ENCODE results near the gene SLC27A3. TPM values are rescaled to one million over a fixed set of nuclear protein-coding genes. Genes with fewer than 3 reads are reported as not detected.

Gene SLC27A3
- total and polyA plus RNA-seq, 2 of the 8 experiments (the other 6 are each of a cell fraction or from before 2014, with no cell fraction given), result 39.1 to 40.1 TPM

DNA sequence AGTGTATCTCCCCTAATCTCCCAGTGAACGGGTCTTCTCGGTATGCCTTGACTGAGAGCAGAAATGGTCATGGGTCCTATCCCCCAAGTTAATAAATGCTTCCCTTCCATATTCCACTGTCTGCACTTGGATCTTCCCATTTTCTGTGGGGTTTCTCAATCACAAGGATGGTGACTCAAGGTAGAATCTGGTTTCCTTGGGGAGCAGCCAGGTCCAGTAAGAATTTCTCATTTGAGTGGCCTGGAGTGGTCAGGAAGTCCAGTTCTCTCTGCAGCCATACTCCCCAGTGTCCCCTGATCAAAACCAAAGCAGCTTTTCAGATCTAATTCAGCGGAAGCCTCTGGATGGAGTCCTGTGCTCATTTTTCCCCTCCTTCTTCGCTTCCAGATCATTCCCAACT lies 14.8 kb upstream of the SLC27A3 start:
- no peak overlapping the region for H3K14ac ChIP-seq (ENCODE audit: insufficient read length)
- FAIRE-seq, result no peak
- H4K91ac ChIP-seq (replicated peaks; ENCODE audit: insufficient read length, low read length), result no peak overlapping the region
- H3K23ac ChIP-seq (ENCODE audit: insufficient read length), result no peak overlapping the region
- H3K79me2 ChIP-seq (ENCODE audit: control insufficient read depth in 1 of 2, insufficient read depth in 2 of 2, low read length in 2 of 2), result no peaks in the 10 kb centered on the region
- H4K8ac ChIP-seq (ENCODE audit: extremely low read depth, insufficient read depth, low read length), result no peak overlapping the region
- no peaks in the 10 kb centered on the region for H4K20me1 ChIP-seq (replicated peaks in 1 of 2; ENCODE audit: control insufficient read depth in 1 of 2, insufficient read depth in 2 of 2, low read length in 2 of 2)
- H3K4me1 ChIP-seq (replicated peaks in 1 of 4; ENCODE audit: control insufficient read depth in 3 of 4, insufficient read depth in 4 of 4, low read length in 3 of 4), result no peaks in the 10 kb centered on the region
- H3K79me1 ChIP-seq (ENCODE audit: low read depth, low read length), result no peaks in the 10 kb centered on the region
- H3K9ac ChIP-seq (replicated peaks in 1 of 4; ENCODE audit: extremely low read depth in 1 of 4, low read depth in 3 of 4, low read length in 3 of 4), result no peak overlapping the region
- H2BK12ac ChIP-seq (ENCODE audit: low read depth, low read length), result no peak overlapping the region
- no peak overlapping the region for H2AK5ac ChIP-seq (ENCODE audit: low read depth, low read length)
- 96% methylated on average over 4 of the region's 4 CpGs; no CpG with 5 or more reads in 1 of the 2 experiments for WGBS, 2 experiments (ENCODE audit: extremely low coverage in 1 of 2, insufficient coverage in 1 of 2, insufficient read length in 1 of 2, insufficient replicate concordance in 2 of 2, low coverage in 1 of 2, low lambda C conversion rate in 2 of 2, missing lambda C conversion rate in 1 of 2)
- no peak overlapping the region for H3K56ac ChIP-seq (replicated peaks; ENCODE audit: insufficient read length, low read depth, low read length)
- no peak overlapping the region for H2BK15ac ChIP-seq (ENCODE audit: low read length)
- H3K23me2 ChIP-seq (ENCODE audit: low read depth, low read length), result no peaks in the 10 kb centered on the region
- H3K4ac ChIP-seq (replicated peaks; ENCODE audit: insufficient read length, low read depth, low read length), result no peak overlapping the region
- no peak overlapping the region for H2BK5ac ChIP-seq (ENCODE audit: low read depth, low read length)
- H2AFZ ChIP-seq (ENCODE audit: low read length), result no peak overlapping the region
- H2BK20ac ChIP-seq (ENCODE audit: low read length), result no peak overlapping the region
- H3K4me2 ChIP-seq (ENCODE audit: insufficient read depth in 1 of 2, low read depth in 2 of 2, low read length in 2 of 2), result no peak overlapping the region
- no peak overlapping the region for H3K18ac ChIP-seq (ENCODE audit: extremely low read depth, low read length)
- POLR2A ChIA-PET (ENCODE audit: partially characterized antibody), result interaction anchor here (0.8 to 3.3 kb wide), 6 partner anchors 10 to 62 kb away, joined by 3 to 12 read pairs (median 4); no protein-coding TSS in a partner anchor
- no peaks in the 10 kb centered on the region for H3K27me3 ChIP-seq (replicated peaks in 1 of 4; ENCODE audit: control insufficient read depth in 3 of 4, extremely low read depth in 1 of 4, insufficient read depth in 3 of 4, low read length in 3 of 4)
- H3K36me3 ChIP-seq (ENCODE audit: control insufficient read depth in 2 of 4, insufficient read depth in 4 of 4, low read length in 3 of 4), result peaks cover 30 to 64% (median 61%) of the 10 kb centered on the region in 4 experiments
- no peaks in the 10 kb centered on the region for H3K9me3 ChIP-seq (ENCODE audit: insufficient read depth in 2 of 2, low read depth in 1 of 2, low read length in 1 of 2)
- no peak overlapping the region for H4K5ac ChIP-seq (ENCODE audit: insufficient read length, low read depth, low read length)
- no peak overlapping the region for H3K4me3 ChIP-seq (ENCODE audit: extremely low read depth in 1 of 4, insufficient read depth in 2 of 4, low read depth in 3 of 4, low read length in 4 of 4)
- no peak overlapping the region for H3K27ac ChIP-seq (ENCODE audit: low read depth, low read length)
- CTCF ChIA-PET (ENCODE audit: partially characterized antibody), result interaction anchor here (1.0 to 16.7 kb wide), 5 partner anchors 8 to 185 kb away, joined by 3 to 190 read pairs (median 6); partner anchors contain the start of gene NPR1
- DNase-seq (ENCODE audit: low read depth in 1 of 2, low spot score in 2 of 2), result no peak
- no peak overlapping the region for H2BK120ac ChIP-seq (replicated peaks; ENCODE audit: low read depth, low read length)
- TF ChIP-seq, protein P1, sequence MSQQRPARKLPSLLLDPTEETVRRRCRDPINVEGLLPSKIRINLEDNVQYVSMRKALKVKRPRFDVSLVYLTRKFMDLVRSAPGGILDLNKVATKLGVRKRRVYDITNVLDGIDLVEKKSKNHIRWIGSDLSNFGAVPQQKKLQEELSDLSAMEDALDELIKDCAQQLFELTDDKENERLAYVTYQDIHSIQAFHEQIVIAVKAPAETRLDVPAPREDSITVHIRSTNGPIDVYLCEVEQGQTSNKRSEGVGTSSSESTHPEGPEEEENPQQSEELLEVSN (IDR thresholded peaks at IDR 0.05), result no peak
- TF ChIP-seq SAP30 (IDR thresholded peaks at IDR 0.05; ENCODE audit: insufficient read depth, insufficient replicate concordance, low read length) (no peak), KDM5A (IDR thresholded peaks at IDR 0.05; ENCODE audit: low read length) (no peak), TCF12 (IDR thresholded peaks at IDR 0.05; ENCODE audit: low read depth, low read length) (no peak), ZNF274 (IDR thresholded peaks at IDR 0.05; ENCODE audit: borderline replicate concordance, extremely low read depth, low read length) (no peak), POLR2AphosphoS5 (IDR thresholded peaks at IDR 0.05; ENCODE audit: low read depth, low read length) (no peak), SIRT6 (IDR thresholded peaks at IDR 0.05; ENCODE audit: low read length) (no peak), YY1 (IDR thresholded peaks at IDR 0.05; ENCODE audit: low read depth, low read length) (no peak), CBX8 (IDR thresholded peaks at IDR 0.05; ENCODE audit: borderline replicate concordance, low read depth, low read length) (no peak), CREB1 (IDR thresholded peaks at IDR 0.05) (no peak), CHD2 (IDR thresholded peaks at IDR 0.05; ENCODE audit: low read length) (no peak), TAF7 (optimal IDR thresholded peaks at IDR 0.05; ENCODE audit: borderline replicate concordance, low read depth, low read length) (no peak), JUN (IDR thresholded peaks at IDR 0.05; ENCODE audit: low read depth, low read length) (no peak), MAFK (IDR thresholded peaks at IDR 0.05; ENCODE audit: low read depth, low read length) (no peak), CBX5 (IDR thresholded peaks at IDR 0.05; ENCODE audit: low read depth, low read length) (no peak)

All from H1 (cell line).